Measurements from ENCODE around the gene MIX23. TPM values are rescaled to one million over a fixed set of nuclear protein-coding genes. Genes with fewer than 3 reads are reported as not detected.

The MIX23 gene
- total RNA-seq, 2 donors from 2014 or later: 17.6 to 36.6 TPM

DNA sequence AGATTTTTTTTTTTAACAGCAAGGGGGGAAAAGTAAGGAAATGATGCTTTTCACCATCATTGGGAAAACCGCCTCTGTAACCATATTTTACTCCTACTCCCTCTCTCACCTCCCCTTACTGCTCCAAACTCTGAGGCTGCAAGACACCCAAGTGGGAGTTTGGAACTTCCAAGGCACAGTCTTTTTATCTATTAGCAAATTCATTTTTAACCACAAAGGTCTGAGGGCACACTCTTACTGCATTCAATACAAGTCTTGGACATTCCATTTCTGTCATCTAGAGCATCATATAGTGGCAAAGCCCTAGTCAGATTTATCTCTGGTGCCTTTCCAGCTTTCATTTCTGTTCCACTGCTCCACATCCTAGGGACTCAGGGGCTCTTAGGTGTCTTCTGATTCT, 14.2 kb upstream of the MIX23 start:
- Histone ChIP-seq H3K27me3 (no peaks in the 10 kb centered on the region), H3K27ac (no peak overlapping the region), H3K9me3 (no peaks in the 10 kb centered on the region), H3K4me3 (no peak overlapping the region), H3K4me1 (peaks cover 33% of the 10 kb centered on the region), H3K36me3 (replicated peaks in 1 of 2; ENCODE audit: insufficient read depth in 1 of 2, low read depth in 2 of 2) (no peaks in the 10 kb centered on the region)
- DNase-seq (no peak), ATAC-seq (no peak)
- WGBS, 2 donors: 94 to 100% methylated on average over 1 of the region's 1 CpG
- intact Hi-C loops (cut with DNase I): no loop called here
- TF ChIP-seq, protein P1, sequence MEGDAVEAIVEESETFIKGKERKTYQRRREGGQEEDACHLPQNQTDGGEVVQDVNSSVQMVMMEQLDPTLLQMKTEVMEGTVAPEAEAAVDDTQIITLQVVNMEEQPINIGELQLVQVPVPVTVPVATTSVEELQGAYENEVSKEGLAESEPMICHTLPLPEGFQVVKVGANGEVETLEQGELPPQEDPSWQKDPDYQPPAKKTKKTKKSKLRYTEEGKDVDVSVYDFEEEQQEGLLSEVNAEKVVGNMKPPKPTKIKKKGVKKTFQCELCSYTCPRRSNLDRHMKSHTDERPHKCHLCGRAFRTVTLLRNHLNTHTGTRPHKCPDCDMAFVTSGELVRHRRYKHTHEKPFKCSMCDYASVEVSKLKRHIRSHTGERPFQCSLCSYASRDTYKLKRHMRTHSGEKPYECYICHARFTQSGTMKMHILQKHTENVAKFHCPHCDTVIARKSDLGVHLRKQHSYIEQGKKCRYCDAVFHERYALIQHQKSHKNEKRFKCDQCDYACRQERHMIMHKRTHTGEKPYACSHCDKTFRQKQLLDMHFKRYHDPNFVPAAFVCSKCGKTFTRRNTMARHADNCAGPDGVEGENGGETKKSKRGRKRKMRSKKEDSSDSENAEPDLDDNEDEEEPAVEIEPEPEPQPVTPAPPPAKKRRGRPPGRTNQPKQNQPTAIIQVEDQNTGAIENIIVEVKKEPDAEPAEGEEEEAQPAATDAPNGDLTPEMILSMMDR (IDR thresholded peaks at IDR 0.05): no peak
- no peak for TF ChIP-seq POLR2A (IDR thresholded peaks at IDR 0.05)

DNA sequence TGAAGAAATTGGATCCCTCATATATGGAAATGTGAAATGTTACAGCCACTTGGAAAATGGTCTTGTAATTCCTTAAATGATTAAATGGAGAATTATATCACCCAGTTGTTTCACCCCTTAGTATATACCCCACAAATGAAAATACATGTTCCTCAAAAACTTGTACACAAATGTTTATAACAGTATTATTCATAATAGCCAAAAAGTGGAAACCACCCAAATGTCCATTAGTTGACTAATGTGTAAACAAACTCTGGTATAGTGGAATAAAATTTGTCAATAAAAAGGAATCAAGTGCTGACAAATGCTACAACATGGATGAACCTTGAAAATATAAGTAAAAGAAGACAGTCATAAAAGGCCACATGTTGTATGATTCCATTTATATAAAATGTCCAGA, 13.5 kb upstream of the MIX23 start:
- DNase-seq: no peak
- Histone ChIP-seq H3K36me3 (replicated peaks in 1 of 2; ENCODE audit: insufficient read depth in 1 of 2, low read depth in 2 of 2) (no peaks in the 10 kb centered on the region), H3K4me1 (peaks cover 40% of the 10 kb centered on the region), H3K4me3 (no peak overlapping the region), H3K9me3 (no peaks in the 10 kb centered on the region), H3K27me3 (no peaks in the 10 kb centered on the region), H3K27ac (no peak overlapping the region)
- TF ChIP-seq, protein P1 (IDR thresholded peaks at IDR 0.05): no peak
- TF ChIP-seq POLR2A (IDR thresholded peaks at IDR 0.05): no peak
- ATAC-seq: no peak
- intact Hi-C loops (cut with DNase I): no loop called here

DNA sequence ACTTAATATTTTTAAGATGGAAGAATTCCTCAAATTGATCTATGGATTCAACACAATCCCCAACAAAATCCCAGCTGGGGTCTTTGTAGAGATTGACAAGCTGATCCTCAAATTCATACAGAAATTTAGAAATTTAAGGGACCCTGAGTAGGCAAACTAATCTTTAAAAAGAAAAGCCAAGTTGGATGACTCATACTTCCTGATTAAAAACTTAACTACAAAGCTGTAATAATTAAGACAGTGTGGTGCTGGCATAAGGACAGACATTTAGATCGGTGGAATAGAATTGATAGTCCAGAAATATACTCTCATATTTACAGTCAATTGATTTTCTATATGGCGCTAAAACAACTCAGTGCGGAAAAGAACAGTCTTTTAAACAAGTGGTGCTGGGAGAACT, 12.6 kb upstream of the MIX23 start:
- 50 to 59% methylated on average over 3 of the region's 3 CpGs for WGBS, 2 donors
- DNase-seq (no peak), ATAC-seq (no peak)
- intact Hi-C loops (cut with DNase I): no loop called here
- no peaks in the 10 kb centered on the region for H3K27me3 ChIP-seq
- H3K36me3 ChIP-seq (replicated peaks in 1 of 2; ENCODE audit: insufficient read depth in 1 of 2, low read depth in 2 of 2): no peaks in the 10 kb centered on the region
- no peaks in the 10 kb centered on the region for H3K9me3 ChIP-seq
- H3K4me1 ChIP-seq: peaks cover 45% of the 10 kb centered on the region
- H3K27ac ChIP-seq: peak overlapping the region in 1 of 4 donors; percentile 43
- H3K4me3 ChIP-seq: no peak overlapping the region
- TF ChIP-seq, protein P1 (IDR thresholded peaks at IDR 0.05): no peak
- no peak for TF ChIP-seq POLR2A (IDR thresholded peaks at IDR 0.05)

DNA sequence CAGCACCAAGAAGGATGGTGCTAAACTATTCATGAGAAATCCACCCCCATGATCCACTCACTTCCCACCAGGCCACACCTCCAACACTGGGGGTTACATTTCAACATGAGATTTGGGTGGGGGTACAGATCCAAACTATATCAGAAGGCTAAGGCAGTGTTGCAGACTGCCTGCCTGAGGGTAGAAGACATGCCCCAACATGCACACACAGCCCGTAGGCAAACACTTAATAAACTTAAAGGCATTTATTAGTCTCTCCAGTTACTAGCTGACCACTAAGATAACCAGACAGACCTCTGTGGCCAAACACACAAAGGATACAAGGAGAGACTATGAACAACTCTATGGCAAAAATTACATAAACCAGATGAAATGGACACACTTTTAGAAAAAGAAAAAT, 11.1 kb upstream of the MIX23 start:
- no peaks in the 10 kb centered on the region for H3K36me3 ChIP-seq (replicated peaks in 1 of 2; ENCODE audit: insufficient read depth in 1 of 2, low read depth in 2 of 2)
- H3K9me3 ChIP-seq: no peaks in the 10 kb centered on the region
- peak overlapping the region; percentile 22 to 76 (median 49) for H3K27ac ChIP-seq
- ATAC-seq: no peak
- no peaks in the 10 kb centered on the region for H3K27me3 ChIP-seq
- H3K4me1 ChIP-seq: peaks cover 57% of the 10 kb centered on the region
- DNase-seq: no peak
- TF ChIP-seq, protein P1 (IDR thresholded peaks at IDR 0.05): no peak
- TF ChIP-seq POLR2A (IDR thresholded peaks at IDR 0.05): no peak
- 44 to 78% methylated on average over 1 of the region's 1 CpG for WGBS, 2 donors
- intact Hi-C loops (cut with DNase I): no loop called here
- H3K4me3 ChIP-seq: no peak overlapping the region

All from body of pancreas (tissue), 4 donors.